Measurements from ENCODE around the gene BCL3.

BCL3 gene

DNA sequence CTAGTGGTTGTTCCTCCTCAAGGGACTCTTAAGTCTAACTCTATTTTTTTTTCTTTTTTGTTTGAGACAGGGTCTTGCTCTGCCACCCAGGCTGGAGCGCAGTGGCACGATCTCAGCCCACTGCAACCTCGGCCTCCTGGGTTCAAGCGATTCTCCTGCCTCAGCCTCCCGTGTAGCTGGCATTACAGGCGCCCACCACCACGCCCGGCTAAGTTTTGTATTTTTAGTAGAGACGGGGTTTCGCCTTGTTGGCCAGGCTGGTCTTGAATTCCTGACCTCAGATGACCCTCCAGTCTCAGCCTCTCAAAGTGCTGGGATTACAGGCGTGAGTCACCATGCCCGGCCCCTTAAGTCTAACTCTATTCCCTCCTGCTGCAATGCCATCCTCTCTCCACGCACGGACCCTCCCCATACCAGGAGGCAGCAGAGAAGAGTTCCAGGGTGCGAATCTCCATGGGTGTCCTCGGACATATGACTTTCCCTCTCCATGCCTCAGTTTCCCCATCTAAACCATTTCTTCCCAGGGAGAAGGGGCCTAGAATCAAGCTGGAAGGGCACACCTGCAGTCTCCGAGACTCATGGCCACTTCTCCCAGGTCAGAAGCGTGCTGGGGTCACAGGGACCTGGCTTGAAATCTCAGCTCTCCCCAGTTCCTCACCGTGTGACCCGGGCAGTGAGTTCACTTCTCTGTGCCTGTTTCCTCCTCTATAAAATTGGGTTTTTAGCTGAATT, 6.0 kb upstream of the BCL3 start:
- peak; percentile 60 for DNase-seq

GRCh38 chr19:44744871-44745332, 3.6 kb upstream of the BCL3 start:
- DNase-seq: no peak

GRCh38 chr19:44745341-44745831, 3.1 kb upstream of the BCL3 start:
- peak; percentile 84 for DNase-seq

GRCh38 chr19:44745887-44746600, 2.5 kb upstream of the BCL3 start:
- DNase-seq: no peak

GRCh38 chr19:44746616-44746945, 1.9 kb upstream of the BCL3 start:
- DNase-seq: no peak

DNA sequence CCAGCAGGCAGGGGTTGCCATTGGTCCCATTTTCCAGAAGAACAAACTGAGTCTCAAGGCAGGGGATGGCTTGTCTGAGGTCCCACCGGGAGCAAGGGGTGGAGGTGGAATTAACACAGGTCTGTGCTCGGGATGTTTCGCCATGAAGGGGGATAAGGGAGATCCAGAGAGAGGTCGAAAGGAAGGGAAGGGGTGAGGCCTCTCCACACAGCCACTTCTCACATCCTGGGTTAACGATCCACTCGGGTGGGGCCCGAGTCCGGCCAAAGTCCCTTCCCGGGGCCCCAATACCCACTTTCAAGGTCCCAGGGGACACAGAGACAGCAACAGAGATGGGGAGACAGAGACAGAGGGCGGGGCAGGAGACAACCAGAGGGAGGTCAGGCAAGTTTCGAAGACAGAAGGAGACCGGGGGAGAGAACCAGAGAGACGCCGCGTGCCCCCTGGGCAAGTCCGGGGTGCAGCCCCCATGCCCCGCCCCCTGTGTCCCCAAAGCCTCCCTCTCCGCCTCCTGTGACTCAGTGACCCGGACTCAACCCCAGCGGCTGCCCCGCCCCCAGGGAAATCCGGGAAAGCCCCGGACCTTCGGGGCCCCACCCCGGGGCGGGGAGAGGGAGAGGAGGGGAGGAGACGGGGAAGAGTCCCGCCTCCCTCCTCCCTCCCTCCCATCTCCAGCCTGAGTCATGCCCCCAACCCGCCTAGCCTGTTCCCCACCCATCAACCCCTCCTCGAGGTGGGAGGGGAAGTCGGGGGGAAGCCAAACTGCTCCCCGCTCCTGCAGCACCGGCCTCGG, 1.4 kb upstream of the BCL3 start:
- peak; percentile 97 for DNase-seq

GRCh38 chr19:44747739-44748425, 626 bp upstream of the BCL3 start:
- peak; percentile 78 for DNase-seq

DNA sequence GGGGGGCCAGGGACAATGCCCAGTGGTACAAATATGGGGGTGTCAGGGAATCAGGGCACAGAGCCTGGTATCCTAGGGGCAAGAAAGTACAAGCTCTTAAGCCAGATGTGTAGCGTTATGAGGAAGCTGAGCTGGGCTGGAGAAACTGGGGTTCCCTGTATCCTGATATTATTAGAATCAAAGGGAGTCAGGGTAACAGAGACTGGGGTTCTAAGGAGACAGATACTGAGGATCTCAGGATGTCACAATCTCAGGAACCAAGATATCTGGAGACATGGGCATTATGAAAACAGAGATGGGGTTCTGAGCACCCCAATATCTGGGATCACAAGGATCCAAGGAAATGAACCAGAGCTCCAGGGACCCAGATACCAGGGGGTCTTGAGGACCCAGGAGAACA, 784 bp downstream of the BCL3 start:
- no peak for DNase-seq

- no peak for DNase-seq
Measured at GRCh38 chr19:44749994-44750393, 1.5 kb downstream of the BCL3 start.

- no peak for DNase-seq
Measured at GRCh38 chr19:44752123-44752815, 3.8 kb downstream of the BCL3 start.

GRCh38 chr19:44752816-44753625, 4.5 kb downstream of the BCL3 start:
- peak; percentile 93 for DNase-seq

GRCh38 chr19:44753626-44753931, 5.1 kb downstream of the BCL3 start:
- DNase-seq: no peak

DNA sequence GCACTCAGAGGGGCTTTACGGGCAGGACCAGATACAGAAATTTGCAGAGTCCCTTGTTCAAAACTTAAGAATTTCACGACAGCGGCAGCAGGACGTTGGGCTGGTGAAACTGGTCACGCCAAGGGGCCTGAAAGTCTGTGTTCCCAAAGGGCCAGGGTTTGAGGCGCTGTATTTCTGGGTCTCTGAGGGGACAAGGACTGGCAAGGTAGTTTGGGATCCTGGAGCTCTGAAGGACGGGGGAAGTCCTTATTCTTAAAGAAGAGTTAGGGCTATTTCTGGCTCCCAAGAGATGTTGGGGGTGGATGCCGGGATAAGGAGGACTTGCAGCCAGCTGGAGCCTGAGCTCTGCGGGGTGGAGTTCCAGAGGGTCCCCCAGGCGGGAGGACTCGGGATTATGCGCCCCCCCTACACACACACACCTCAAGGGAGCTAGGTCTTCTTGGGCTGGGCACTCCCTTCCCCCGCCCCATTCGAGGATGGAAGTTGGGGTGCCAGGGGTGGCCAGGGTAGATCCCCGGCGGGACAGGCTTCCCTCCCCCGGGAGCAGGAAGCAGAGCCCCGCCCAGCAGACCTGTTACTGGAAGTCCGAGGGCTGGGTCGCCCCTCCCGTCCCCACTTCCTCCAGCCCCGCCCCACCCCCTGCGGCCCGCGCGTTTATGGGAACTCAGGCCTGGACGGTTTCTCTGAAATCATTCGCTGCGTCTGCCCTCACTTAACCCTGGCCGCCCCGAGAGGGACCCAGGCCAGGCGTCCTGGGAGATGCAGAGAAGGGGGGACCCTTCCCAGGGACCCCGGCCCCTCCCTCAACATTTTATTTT, 5.6 kb downstream of the BCL3 start:
- peak; percentile 81 for DNase-seq

GRCh38 chr19:44754750-44755080, 6.2 kb downstream of the BCL3 start:
- DNase-seq: no peak

GRCh38 chr19:44755219-44755618, 6.7 kb downstream of the BCL3 start:
- no peak for DNase-seq

DNA sequence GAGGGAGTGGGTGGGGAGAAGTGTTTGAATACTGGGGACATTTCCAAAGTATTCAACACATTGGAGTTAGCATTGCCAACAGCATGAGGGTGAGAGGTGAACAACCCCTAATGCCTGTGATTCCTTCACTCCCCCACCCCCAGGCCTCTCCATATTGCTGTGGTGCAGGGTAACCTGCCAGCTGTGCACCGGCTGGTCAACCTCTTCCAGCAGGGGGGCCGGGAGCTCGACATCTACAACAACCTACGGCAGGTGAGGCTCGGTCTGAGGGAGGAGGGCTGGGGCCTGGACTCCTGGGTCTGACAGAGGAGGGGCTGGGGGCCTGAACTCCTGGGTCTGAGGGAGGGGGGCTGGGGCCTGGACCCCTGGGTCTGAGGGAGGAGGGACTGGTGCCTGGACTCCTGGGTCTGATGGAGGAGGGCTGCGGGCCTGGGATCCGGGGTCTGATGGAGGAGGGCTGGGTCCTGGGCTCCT, 7.6 kb downstream of the BCL3 start:
- DNase-seq: no peak

GRCh38 chr19:44757057-44757734, 8.7 kb downstream of the BCL3 start:
- DNase-seq: peak; percentile 51

- DNase-seq: peak; percentile 57
Measured at GRCh38 chr19:44757735-44758505, 9.4 kb downstream of the BCL3 start.

- DNase-seq: no peak
Measured at GRCh38 chr19:44758596-44758995, 10.1 kb downstream of the BCL3 start.
